Stimulated activated naive B cell treated with anti-CD40 and anti-IgM and Interleukin-4, amounts not matched to agents 10 μg/mL and 1 μg/mL and 100 μg/mL, for 72 hours (primary cell): ENCODE measurements around the gene CCDC117.
"Not testable (repeated sequence)": the region's sequence is repeated elsewhere in the genome, so short reads cannot be mapped to it uniquely, and the experiment has no call there.

Source experiments
- ATAC-seq, 2 donors: fragments of 150-1000 bp; cut with Tn5 transposase; replicated peaks; 2 replicates each; pipeline ENCODE4 v1.10.0; 2021; ENCODE audit warnings: moderate library complexity in 1 of 2
- DNase-seq: peaks from one replicate; pipeline ENCODE4 v3.0.0; 2021
- H3K27ac Mint-ChIP-seq: one replicate; pipeline ENCODE4 v1.8.0; 2022; ENCODE audit warnings: mild to moderate bottlenecking, mixed read lengths
- H3K27me3 Mint-ChIP-seq, 2 donors: one replicate each; pipeline ENCODE4 v1.8.0; 2022; ENCODE audit warnings: mixed read lengths in 2 of 2
- H3K36me3 Mint-ChIP-seq, 2 donors: one replicate each; pipeline ENCODE4 v1.8.0; 2022; ENCODE audit warnings: mixed read lengths in 2 of 2, mild to moderate bottlenecking in 1 of 2
- H3K4me1 Mint-ChIP-seq, 2 donors: one replicate each; pipeline ENCODE4 v1.8.0; 2022; ENCODE audit warnings: mixed read lengths in 2 of 2, mild to moderate bottlenecking in 1 of 2
- H3K4me3 Mint-ChIP-seq, 2 donors: one replicate each; pipeline ENCODE4 v1.8.0; 2022; ENCODE audit warnings: mild to moderate bottlenecking in 2 of 2, mixed read lengths in 2 of 2, moderate library complexity in 1 of 2
- H3K9me3 Mint-ChIP-seq, 2 donors: one replicate each; pipeline ENCODE4 v1.8.0; 2022; ENCODE audit warnings: mixed read lengths in 2 of 2, mild to moderate bottlenecking in 1 of 2

CCDC117 gene

GRCh38 chr22:28754512-28754911 lies 18.0 kb upstream of the CCDC117 start:
- not testable (repeated sequence) for H3K27me3 Mint-ChIP-seq, DNase-seq, H3K27ac Mint-ChIP-seq, H3K4me3 Mint-ChIP-seq, ATAC-seq, H3K9me3 Mint-ChIP-seq, H3K4me1 Mint-ChIP-seq
- H3K36me3 Mint-ChIP-seq, result peaks cover 18 to 28% of the 10 kb centered on the region in 2 donors

- Mint-ChIP-seq H3K27me3 (no peaks in the 10 kb centered on the region), H3K4me3 (peak overlapping the region; percentile 20 to 25), H3K4me1 (peaks cover 13 to 22% of the 10 kb centered on the region in 2 donors), H3K36me3 (peaks cover 5 to 9% of the 10 kb centered on the region in 2 donors), H3K9me3 (no peaks in the 10 kb centered on the region), H3K27ac (peak overlapping the region; percentile 4)
- DNase-seq (no peak), ATAC-seq (peak; percentile 27 to 38)
Measured at GRCh38 chr22:28759861-28760560, 12.5 kb upstream of the CCDC117 start.

GRCh38 chr22:28761449-28761755 lies 11.1 kb upstream of the CCDC117 start:
- no peaks in the 10 kb centered on the region for H3K27me3 Mint-ChIP-seq
- H3K4me3 Mint-ChIP-seq, result no peak overlapping the region
- no peak for ATAC-seq

GRCh38 chr22:28762000-28762399 lies 10.5 kb upstream of the CCDC117 start:
- H3K4me3 Mint-ChIP-seq, result not testable (repeated sequence)

More at GRCh38 chr22:28761449-28761755, 11.1 kb upstream of the CCDC117 start:
- Mint-ChIP-seq H3K27ac (no peak overlapping the region), H3K4me1 (peaks cover 13 to 22% of the 10 kb centered on the region in 2 donors), H3K36me3 (peaks cover 3 to 4% of the 10 kb centered on the region in 2 donors), H3K9me3 (no peaks in the 10 kb centered on the region)
- no peak for DNase-seq

GRCh38 chr22:28766628-28767027 lies 5.9 kb upstream of the CCDC117 start:
- Mint-ChIP-seq H3K36me3 (no peaks in the 10 kb centered on the region), H3K4me1 (peaks cover under 1% of the 10 kb centered on the region in 2 donors), H3K27ac (no peak overlapping the region), H3K27me3 (no peaks in the 10 kb centered on the region), H3K4me3 (no peak overlapping the region), H3K9me3 (peaks cover 2 to 5% of the 10 kb centered on the region in 2 donors)
- DNase-seq (no peak), ATAC-seq (no peak)

More at GRCh38 chr22:28762000-28762399, 10.5 kb upstream of the CCDC117 start:
- peaks cover 13 to 22% of the 10 kb centered on the region in 2 donors for H3K4me1 Mint-ChIP-seq
- not testable (repeated sequence) for H3K9me3 Mint-ChIP-seq, ATAC-seq, DNase-seq, H3K27me3 Mint-ChIP-seq, H3K36me3 Mint-ChIP-seq
- H3K27ac Mint-ChIP-seq, result peak overlapping the region; percentile 22

- H3K4me3 Mint-ChIP-seq, result no peak overlapping the region
- peaks cover 2 to 5% of the 10 kb centered on the region in 2 donors for H3K9me3 Mint-ChIP-seq
- DNase-seq (no peak), ATAC-seq (no peak)
- H3K27ac Mint-ChIP-seq, result no peak overlapping the region
- H3K27me3 Mint-ChIP-seq, result no peaks in the 10 kb centered on the region
- peaks cover 3 to 6% of the 10 kb centered on the region in 2 donors for H3K36me3 Mint-ChIP-seq
- peaks cover 6 to 7% of the 10 kb centered on the region in 2 donors for H3K4me1 Mint-ChIP-seq
Measured at GRCh38 chr22:28768701-28769393, 3.6 kb upstream of the CCDC117 start.

GRCh38 chr22:28769394-28770085 lies 3.0 kb upstream of the CCDC117 start:
- Mint-ChIP-seq H3K4me1 (peaks cover 9 to 11% of the 10 kb centered on the region in 2 donors), H3K4me3 (no peak overlapping the region), H3K9me3 (peaks cover 2 to 5% of the 10 kb centered on the region in 2 donors), H3K27me3 (no peaks in the 10 kb centered on the region), H3K27ac (no peak overlapping the region), H3K36me3 (peaks cover 4 to 8% of the 10 kb centered on the region in 2 donors)
- no peak for ATAC-seq
- no peak for DNase-seq

GRCh38 chr22:28771195-28771791 lies 1.2 kb upstream of the CCDC117 start:
- Mint-ChIP-seq H3K36me3 (peaks cover 15 to 24% of the 10 kb centered on the region in 2 donors), H3K4me1 (peaks cover 15 to 27% of the 10 kb centered on the region in 2 donors)
- DNase-seq, result no peak

GRCh38 chr22:28773461-28773867 lies 969 bp downstream of the CCDC117 start:
- Mint-ChIP-seq H3K36me3 (peaks cover 16 to 25% of the 10 kb centered on the region in 2 donors), H3K27ac (peak overlapping the region; percentile 95), H3K4me3 (peak overlapping the region; percentile 88 to 93), H3K9me3 (peaks cover 2 to 5% of the 10 kb centered on the region in 2 donors), H3K27me3 (no peaks in the 10 kb centered on the region), H3K4me1 (peaks cover 15 to 36% of the 10 kb centered on the region in 2 donors)
- ATAC-seq, result peak; percentile 3 to 4
- no peak for DNase-seq

More at GRCh38 chr22:28771195-28771791, 1.2 kb upstream of the CCDC117 start:
- ATAC-seq, result no peak
- no peaks in the 10 kb centered on the region for H3K27me3 Mint-ChIP-seq
- H3K9me3 Mint-ChIP-seq, result peaks cover 2 to 5% of the 10 kb centered on the region in 2 donors
- H3K27ac Mint-ChIP-seq, result peak overlapping the region; percentile 25
- H3K4me3 Mint-ChIP-seq, result no peak overlapping the region

- peaks cover 2 to 5% of the 10 kb centered on the region in 2 donors for H3K9me3 Mint-ChIP-seq
- H3K27me3 Mint-ChIP-seq, result no peaks in the 10 kb centered on the region
- H3K36me3 Mint-ChIP-seq, result peaks cover 16 to 25% of the 10 kb centered on the region in 2 donors
- ATAC-seq, result no peak
- H3K27ac Mint-ChIP-seq, result peak overlapping the region; percentile 84
- no peak for DNase-seq
- peak overlapping the region; percentile 47 to 72 for H3K4me3 Mint-ChIP-seq
- peaks cover 15 to 36% of the 10 kb centered on the region in 2 donors for H3K4me1 Mint-ChIP-seq
Measured at GRCh38 chr22:28774378-28774777, 1.9 kb downstream of the CCDC117 start.

GRCh38 chr22:28779833-28780232 lies 7.3 kb downstream of the CCDC117 start:
- Mint-ChIP-seq H3K36me3 (peaks cover 26 to 33% of the 10 kb centered on the region in 2 donors), H3K9me3 (no peaks in the 10 kb centered on the region), H3K4me1 (peaks cover 3 to 23% of the 10 kb centered on the region in 2 donors), H3K27me3 (no peaks in the 10 kb centered on the region), H3K4me3 (no peak overlapping the region), H3K27ac (no peak overlapping the region)
- DNase-seq, result no peak
- ATAC-seq, result no peak

GRCh38 chr22:28780296-28780695 lies 7.8 kb downstream of the CCDC117 start:
- H3K4me1 Mint-ChIP-seq, result peaks cover 2 to 18% of the 10 kb centered on the region in 2 donors
- no peak overlapping the region for H3K4me3 Mint-ChIP-seq
- H3K36me3 Mint-ChIP-seq, result peaks cover 30 to 34% of the 10 kb centered on the region in 2 donors
- no peak overlapping the region for H3K27ac Mint-ChIP-seq
- ATAC-seq (no peak), DNase-seq (no peak)
- H3K9me3 Mint-ChIP-seq, result no peaks in the 10 kb centered on the region
- no peaks in the 10 kb centered on the region for H3K27me3 Mint-ChIP-seq

GRCh38 chr22:28783786-28784671 lies 11.5 kb downstream of the CCDC117 start:
- H3K27ac Mint-ChIP-seq, result no peak overlapping the region
- H3K9me3 Mint-ChIP-seq, result no peaks in the 10 kb centered on the region
- no peak for DNase-seq
- H3K36me3 Mint-ChIP-seq, result peaks cover 32 to 42% of the 10 kb centered on the region in 2 donors
- H3K4me1 Mint-ChIP-seq, result peaks cover 6 to 8% of the 10 kb centered on the region in 2 donors
- no peak for ATAC-seq
- no peaks in the 10 kb centered on the region for H3K27me3 Mint-ChIP-seq
- no peak overlapping the region for H3K4me3 Mint-ChIP-seq
